RPMI7951 (cell line): ENCODE results near the gene HTR1D. TPM values are rescaled to one million over a fixed set of nuclear protein-coding genes. Genes with fewer than 3 reads are reported as not detected.
"Not testable (repeated sequence)": the region's sequence is repeated elsewhere in the genome, so short reads cannot be mapped to it uniquely, and the experiment has no call there.

Source experiments
- DNase-seq: peaks from one replicate; pipeline ENCODE4 v3.0.0-alpha.2; 2012; ENCODE audit warnings: low read depth
- total RNA-seq: library from RNA; depleted of rRNA; stranded (reverse); fragments of >200 nt; shearing (Covaris generic); gene quantifications from 2 replicates; pipeline ENCODE4 v1.2.3, GENCODE V29; 2014; rRNA removed

HTR1D gene
- total RNA-seq = 0.12 TPM in 1 of 2 replicates, not detected in the other

GRCh38 chr1:23217421-23218115 is at the start of gene HTR1D:
HTR1D (minus strand) TSS chr1:23217502; CDS start chr1:23194219, 23,283 bp downstream.
- no peak for DNase-seq

- DNase-seq = no peak
Observed at GRCh38 chr1:23263380-23263887, 46.1 kb upstream of the HTR1D start.

GRCh38 chr1:23258082-23258481 is 40.8 kb upstream of the HTR1D start:
- not testable (repeated sequence) for DNase-seq

GRCh38 chr1:23257371-23257770 is 40.1 kb upstream of the HTR1D start:
- DNase-seq = not testable (repeated sequence)

- DNase-seq = no peak
Observed at GRCh38 chr1:23254584-23254983, 37.3 kb upstream of the HTR1D start.

GRCh38 chr1:23251812-23252211 is 34.5 kb upstream of the HTR1D start:
- DNase-seq = no peak

GRCh38 chr1:23249787-23250454 is 32.6 kb upstream of the HTR1D start:
- DNase-seq = peak; percentile 37

GRCh38 chr1:23247276-23247675 is 30.0 kb upstream of the HTR1D start:
- no peak for DNase-seq

GRCh38 chr1:23246274-23246673 is 29.0 kb upstream of the HTR1D start:
- DNase-seq = peak; percentile 73

GRCh38 chr1:23244256-23244761 is 27.0 kb upstream of the HTR1D start:
- no peak for DNase-seq

GRCh38 chr1:23242414-23242813 is 25.1 kb upstream of the HTR1D start:
- DNase-seq = peak; percentile 27

- DNase-seq = no peak
Observed at GRCh38 chr1:23239638-23240295, 22.5 kb upstream of the HTR1D start.

- no peak for DNase-seq
Observed at GRCh38 chr1:23238565-23238964, 21.3 kb upstream of the HTR1D start.

GRCh38 chr1:23237508-23237907 is 20.2 kb upstream of the HTR1D start:
- no peak for DNase-seq

GRCh38 chr1:23227806-23228205 is 10.5 kb upstream of the HTR1D start:
- no peak for DNase-seq

- DNase-seq = peak; percentile 82
Observed at GRCh38 chr1:23224739-23225648, 7.7 kb upstream of the HTR1D start.

GRCh38 chr1:23223963-23224362 is 6.7 kb upstream of the HTR1D start:
- DNase-seq = not testable (repeated sequence)

- DNase-seq = not testable (repeated sequence)
Observed at GRCh38 chr1:23223490-23223951, 6.2 kb upstream of the HTR1D start.

- no peak for DNase-seq
Observed at GRCh38 chr1:23222742-23223141, 5.4 kb upstream of the HTR1D start.

- DNase-seq = no peak
Observed at GRCh38 chr1:23222331-23222730, 5.0 kb upstream of the HTR1D start.

GRCh38 chr1:23221107-23221506 is 3.8 kb upstream of the HTR1D start:
- DNase-seq = no peak
